A204.1 (cell line): Measurements from ENCODE around the gene NBPF1.
"Not testable (repeated sequence)": the region's sequence is repeated elsewhere in the genome, so short reads cannot be mapped to it uniquely, and the experiment has no call there.

Experiments
- FAIRE-seq: peaks from 2 replicates; lab custom pipeline; 2012; peaks lifted over from hg19 to GRCh38; lab: Jason Lieb, UNC

NBPF1 gene

GRCh38 chr1:16613185-16614147 lies at the start of gene NBPF1:
Gene NBPF1 (minus strand): TSS chr1:16613564.
- FAIRE-seq = no peak

DNA sequence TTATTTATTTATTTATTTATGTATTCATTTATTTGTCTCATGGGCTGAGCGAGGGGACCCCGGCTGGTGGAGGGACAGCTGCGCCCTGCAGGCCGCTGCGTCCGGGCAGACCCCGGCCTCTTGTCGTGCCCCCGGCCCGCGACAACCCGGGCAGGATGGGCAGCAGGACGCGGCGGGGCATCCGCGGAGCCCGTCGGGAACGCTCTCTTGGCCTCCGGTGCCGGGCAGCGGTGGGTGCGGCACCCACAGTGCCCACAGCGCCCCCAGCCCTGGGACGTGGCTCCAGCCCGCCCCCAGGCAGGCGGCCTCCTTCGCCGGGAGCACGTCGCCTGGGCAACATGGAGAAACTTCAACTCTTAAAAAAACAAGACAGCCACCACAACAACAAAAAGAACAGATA lies 44.9 kb upstream of the NBPF1 start:
- not testable (repeated sequence) for FAIRE-seq

GRCh38 chr1:16656981-16657683 lies 43.8 kb upstream of the NBPF1 start:
- FAIRE-seq = not testable (repeated sequence)

DNA sequence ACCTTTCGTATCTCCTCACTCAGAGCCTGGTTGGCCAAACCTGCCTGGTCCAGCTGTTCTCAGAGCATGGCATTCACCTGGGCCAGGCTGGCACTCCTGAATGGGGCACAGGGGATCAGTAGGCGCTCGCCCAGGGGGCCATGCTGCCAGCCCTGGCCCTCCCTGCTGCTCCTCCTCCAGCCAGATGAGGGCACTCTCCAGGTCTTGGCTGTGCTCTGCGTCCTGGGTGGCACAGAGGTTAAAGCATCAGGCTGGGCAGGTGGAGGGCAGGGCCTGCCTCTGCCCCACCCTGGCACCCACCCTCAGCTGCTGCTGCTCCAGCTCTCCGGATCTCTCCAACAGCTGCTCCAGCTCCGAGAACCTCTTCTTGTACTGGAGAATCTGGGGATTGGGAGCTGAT lies 43.2 kb upstream of the NBPF1 start:
- not testable (repeated sequence) for FAIRE-seq

DNA sequence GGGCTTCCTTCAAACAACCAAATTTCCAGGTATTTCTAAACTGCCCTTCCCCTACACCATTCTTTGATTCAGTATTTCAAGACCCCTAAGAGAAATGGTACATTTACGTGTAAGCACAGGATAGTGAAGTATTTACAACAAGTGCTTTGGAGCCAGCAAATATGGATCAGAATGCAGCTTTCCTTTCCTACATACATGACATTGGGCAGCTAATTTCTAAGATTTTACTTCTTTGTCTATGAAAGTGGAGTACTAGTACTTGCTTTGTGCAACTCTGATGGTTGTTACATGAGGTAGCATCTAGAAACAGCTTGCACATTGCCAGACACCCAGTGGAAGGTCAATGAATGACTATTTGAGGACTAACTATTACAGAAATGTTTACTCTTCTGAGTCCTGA lies 38.2 kb upstream of the NBPF1 start:
- not testable (repeated sequence) for FAIRE-seq

- not testable (repeated sequence) for FAIRE-seq
These were observed 36.6 kb upstream of the NBPF1 start for GRCh38 chr1:16649960-16650359.

DNA sequence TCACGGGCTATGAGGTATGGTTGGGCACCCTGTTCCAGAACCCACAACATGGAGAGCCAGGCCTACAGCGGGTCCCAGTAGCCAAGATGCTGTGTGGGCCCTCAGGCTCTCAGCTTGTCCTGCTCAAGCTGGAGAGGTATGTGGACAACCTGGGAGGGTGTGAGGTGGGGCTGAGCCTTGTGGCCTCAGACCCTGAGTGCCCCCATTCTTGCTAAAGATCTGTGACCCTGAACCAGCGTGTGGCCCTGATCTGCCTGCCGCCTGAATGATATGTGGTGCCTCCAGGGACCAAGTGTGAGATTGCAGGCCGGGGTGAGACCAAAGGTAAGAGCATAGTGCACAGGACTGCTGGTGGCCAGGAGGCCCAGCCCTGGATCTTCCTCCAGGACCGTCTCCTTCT lies 36.0 kb upstream of the NBPF1 start:
- not testable (repeated sequence) for FAIRE-seq

GRCh38 chr1:16648756-16649155 lies 35.4 kb upstream of the NBPF1 start:
- not testable (repeated sequence) for FAIRE-seq

GRCh38 chr1:16648250-16648649 lies 34.9 kb upstream of the NBPF1 start:
- FAIRE-seq = not testable (repeated sequence)

GRCh38 chr1:16647179-16648176 lies 34.1 kb upstream of the NBPF1 start:
- FAIRE-seq = not testable (repeated sequence)

- FAIRE-seq = not testable (repeated sequence)
These were observed 33.4 kb upstream of the NBPF1 start for GRCh38 chr1:16646716-16647115.

DNA sequence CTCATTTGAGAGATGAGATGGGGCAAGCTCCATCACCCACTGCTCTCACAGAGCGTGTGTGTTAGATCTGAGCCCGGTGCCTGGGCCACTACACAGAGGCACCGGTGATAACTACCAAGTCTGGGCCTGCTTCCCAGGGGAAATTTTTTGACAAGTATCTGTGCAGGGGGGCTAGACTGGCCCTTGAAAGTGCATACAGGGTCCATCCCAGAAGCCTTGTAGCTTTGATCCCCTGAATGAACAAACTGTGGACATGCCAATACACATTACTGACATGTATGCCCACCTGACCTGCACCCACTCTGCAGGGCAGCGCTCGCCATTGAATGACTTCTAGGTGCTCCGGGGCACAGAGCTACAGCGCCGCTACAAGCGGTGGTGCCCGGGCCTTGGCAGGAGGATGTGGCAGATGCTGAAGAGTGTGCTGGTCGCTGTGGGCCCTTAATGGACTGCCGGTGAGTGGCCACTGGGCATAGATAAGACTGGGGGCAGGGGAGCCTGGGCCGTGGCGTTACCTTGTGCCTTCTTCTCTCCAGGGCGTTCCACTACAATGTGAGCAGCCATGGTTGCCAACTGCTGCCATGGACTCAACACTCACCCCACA lies 32.8 kb upstream of the NBPF1 start:
- FAIRE-seq = not testable (repeated sequence)

DNA sequence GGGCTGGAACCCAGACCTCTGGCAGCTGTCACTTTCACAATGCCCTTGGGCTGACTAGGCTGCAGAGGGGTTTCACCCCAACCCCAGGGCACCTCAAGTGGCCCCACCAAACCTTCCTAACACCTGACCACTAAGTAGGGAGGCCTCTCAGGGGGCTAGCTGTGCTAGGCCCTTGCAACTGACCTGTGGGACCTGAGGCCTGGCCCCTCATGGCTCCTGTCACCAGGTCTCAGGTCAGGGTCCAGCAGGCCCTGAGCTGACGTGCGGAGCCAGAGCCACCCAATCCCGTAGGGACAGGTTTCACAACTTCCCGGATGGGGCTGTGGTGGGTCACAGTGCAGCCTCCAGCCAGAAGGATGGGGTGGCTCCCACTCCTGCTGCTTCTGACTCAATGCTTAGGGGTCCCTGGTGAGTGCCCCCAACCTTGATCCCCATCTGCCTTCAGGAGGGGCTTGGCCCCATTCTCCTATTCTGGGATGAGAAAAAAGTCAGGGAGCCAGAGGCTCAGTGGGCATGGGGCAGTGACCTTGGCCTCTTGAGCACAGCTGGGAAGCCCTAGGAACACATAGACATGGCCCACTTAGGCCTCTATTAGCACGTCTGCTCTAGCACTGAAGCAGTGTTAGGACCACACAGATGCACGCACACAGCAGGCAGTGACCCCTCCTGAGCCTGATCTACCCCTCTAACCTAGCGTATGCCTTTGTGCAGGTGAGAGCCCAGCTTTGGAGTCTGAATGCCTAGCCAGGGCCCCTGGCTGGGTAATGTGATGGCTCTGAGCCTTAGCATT lies 32.1 kb upstream of the NBPF1 start:
- FAIRE-seq = not testable (repeated sequence)

DNA sequence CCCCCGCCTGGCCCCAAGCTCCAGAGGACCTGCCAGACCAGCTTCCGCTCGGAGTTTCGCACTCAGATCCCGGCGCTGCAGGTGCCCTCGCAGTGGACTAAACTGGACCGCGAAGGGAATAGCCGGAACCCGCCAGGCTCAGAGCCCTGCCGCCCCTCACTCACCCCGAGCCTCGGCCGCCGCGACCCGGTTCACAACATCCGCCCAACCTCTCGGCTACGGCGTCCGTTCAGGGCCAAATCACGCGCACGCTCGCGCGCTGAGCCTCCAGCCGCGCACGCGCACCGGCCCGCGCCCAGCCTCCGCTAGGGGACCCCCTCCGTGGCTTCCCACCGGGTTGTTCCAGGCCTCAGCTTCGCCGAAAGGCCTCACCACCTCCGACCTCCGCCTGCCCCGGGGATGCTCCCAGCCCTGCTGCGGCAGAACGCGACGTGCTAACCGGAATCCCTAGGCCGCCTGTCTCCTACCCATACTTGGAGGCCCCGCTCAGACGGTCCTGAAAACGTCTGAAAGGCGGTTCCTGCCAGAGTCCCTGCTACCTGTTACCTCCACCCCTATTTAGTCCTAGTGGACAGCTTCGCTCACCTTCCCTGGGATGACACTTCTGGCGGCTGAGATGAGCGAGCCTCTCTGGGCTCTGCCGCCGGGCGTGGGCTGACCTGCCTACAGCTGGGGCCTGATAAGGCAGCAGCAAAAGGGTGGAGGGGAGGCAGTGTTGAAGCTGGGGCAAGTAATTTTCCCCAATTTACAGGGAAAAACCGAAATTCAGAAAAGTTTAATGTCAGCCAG lies 31.3 kb upstream of the NBPF1 start:
- not testable (repeated sequence) for FAIRE-seq

GRCh38 chr1:16644193-16644481 lies 30.8 kb upstream of the NBPF1 start:
- FAIRE-seq = no peak

GRCh38 chr1:16643476-16644192 lies 30.3 kb upstream of the NBPF1 start:
- FAIRE-seq = not testable (repeated sequence)

- not testable (repeated sequence) for FAIRE-seq
These were observed 29.6 kb upstream of the NBPF1 start for GRCh38 chr1:16643001-16643411.

GRCh38 chr1:16642025-16642966 lies 28.9 kb upstream of the NBPF1 start:
- FAIRE-seq = not testable (repeated sequence)
